Natural killer cell (primary cell): Measurements from ENCODE around the gene CITED4. TPM values are rescaled to one million over a fixed set of nuclear protein-coding genes. Genes with fewer than 3 reads are reported as not detected.

ENCODE experiments used
- ATAC-seq, 3 donors: fragments of 150-1000 bp in 2 of 3; fragments of 200-7000 bp in 1 of 3; cut with Tn5 transposase; 1 replicate in 1 of 3; 2 replicates in 2 of 3; pipeline ENCODE4 v1.10.0; 2021; ENCODE audit warnings: mild to moderate bottlenecking in 2 of 3, moderate library complexity in 2 of 3
- DNase-seq, 2 donors: peaks; one replicate each; pipeline versions ENCODE4 v3.0.0 to v3.0.0-alpha.2; 2013 to 2021; ENCODE audit warnings: mixed read lengths in 1 of 2
- H3K27ac ChIP-seq: one replicate; pipeline ENCODE4 v1.5.1; 2013; ENCODE audit warnings: mild to moderate bottlenecking, low read length
- H3K27me3 ChIP-seq: one replicate; pipeline ENCODE4 v1.6.1; 2013; ENCODE audit warnings: low read length; ENCODE audit not compliant: control insufficient read depth, insufficient read depth
- H3K36me3 ChIP-seq: one replicate; pipeline ENCODE4 v1.6.1; 2013; ENCODE audit warnings: low read length; ENCODE audit not compliant: control insufficient read depth, insufficient read depth
- H3K4me1 ChIP-seq: one replicate; pipeline ENCODE4 v1.6.1; 2013; ENCODE audit warnings: low read length; ENCODE audit not compliant: control insufficient read depth, insufficient read depth
- H3K4me3 ChIP-seq: one replicate; pipeline ENCODE4 v1.5.1; 2013; ENCODE audit warnings: low read length
- H3K9me3 ChIP-seq: one replicate; pipeline ENCODE4 v1.6.1; 2013; ENCODE audit warnings: low read length; ENCODE audit not compliant: control insufficient read depth, insufficient read depth
- H3K27ac Mint-ChIP-seq, 2 donors: one replicate each; pipeline ENCODE4 v1.8.0; 2022; ENCODE audit warnings: mild to moderate bottlenecking in 2 of 2, mixed read lengths in 2 of 2, moderate library complexity in 1 of 2
- H3K27me3 Mint-ChIP-seq, 2 donors: one replicate each; pipeline ENCODE4 v1.8.0; 2022; ENCODE audit warnings: low read depth in 2 of 2, mixed read lengths in 2 of 2
- H3K36me3 Mint-ChIP-seq: one replicate; pipeline ENCODE4 v1.8.0; 2022; ENCODE audit warnings: mixed read lengths
- H3K4me1 Mint-ChIP-seq, 2 donors: one replicate each; pipeline ENCODE4 v1.8.0; 2022; ENCODE audit warnings: mixed read lengths in 2 of 2
- H3K4me3 Mint-ChIP-seq: one replicate; pipeline ENCODE4 v1.8.0; 2022; ENCODE audit warnings: mild to moderate bottlenecking, moderate library complexity, mixed read lengths
- H3K9me3 Mint-ChIP-seq, 2 donors: one replicate each; pipeline ENCODE4 v1.8.0; 2022; ENCODE audit warnings: mixed read lengths in 2 of 2
- WGBS: methylation state at CpG from one replicate; pipeline ENCODE4 v1.1.7; 2013; ENCODE audit warnings: missing lambda C conversion rate; ENCODE audit not compliant: insufficient coverage; 5-methylcytosine and 5-hydroxymethylcytosine counted together
- intact Hi-C: fragments of 100-400 bp; cut with micrococcal nuclease; formaldehyde crosslinking; loops from one replicate; pipeline ENCODE4 v1.14.2; 2022
- total RNA-seq, 4 donors: library from RNA; stranded (reverse); fragments of 120-200 nt in 1 of 4; gene quantifications; one replicate each; pipeline versions ENCODE4 v1.2.3 to v1.2.4, GENCODE V29; 2013 to 2022
- TF ChIP-seq, protein P1 (sequence below): fragments of 200-600 bp; IDR thresholded peaks from one replicate; pipeline ENCODE4 v1.8.0; 2022; ENCODE audit warnings: antibody characterized with exemption

Gene CITED4
- total RNA-seq, 3 donors from 2014 or later (not counting 1 experiment from before 2014, with no cell fraction given): 3.5 to 7.7 (median 4.9) TPM

DNA sequence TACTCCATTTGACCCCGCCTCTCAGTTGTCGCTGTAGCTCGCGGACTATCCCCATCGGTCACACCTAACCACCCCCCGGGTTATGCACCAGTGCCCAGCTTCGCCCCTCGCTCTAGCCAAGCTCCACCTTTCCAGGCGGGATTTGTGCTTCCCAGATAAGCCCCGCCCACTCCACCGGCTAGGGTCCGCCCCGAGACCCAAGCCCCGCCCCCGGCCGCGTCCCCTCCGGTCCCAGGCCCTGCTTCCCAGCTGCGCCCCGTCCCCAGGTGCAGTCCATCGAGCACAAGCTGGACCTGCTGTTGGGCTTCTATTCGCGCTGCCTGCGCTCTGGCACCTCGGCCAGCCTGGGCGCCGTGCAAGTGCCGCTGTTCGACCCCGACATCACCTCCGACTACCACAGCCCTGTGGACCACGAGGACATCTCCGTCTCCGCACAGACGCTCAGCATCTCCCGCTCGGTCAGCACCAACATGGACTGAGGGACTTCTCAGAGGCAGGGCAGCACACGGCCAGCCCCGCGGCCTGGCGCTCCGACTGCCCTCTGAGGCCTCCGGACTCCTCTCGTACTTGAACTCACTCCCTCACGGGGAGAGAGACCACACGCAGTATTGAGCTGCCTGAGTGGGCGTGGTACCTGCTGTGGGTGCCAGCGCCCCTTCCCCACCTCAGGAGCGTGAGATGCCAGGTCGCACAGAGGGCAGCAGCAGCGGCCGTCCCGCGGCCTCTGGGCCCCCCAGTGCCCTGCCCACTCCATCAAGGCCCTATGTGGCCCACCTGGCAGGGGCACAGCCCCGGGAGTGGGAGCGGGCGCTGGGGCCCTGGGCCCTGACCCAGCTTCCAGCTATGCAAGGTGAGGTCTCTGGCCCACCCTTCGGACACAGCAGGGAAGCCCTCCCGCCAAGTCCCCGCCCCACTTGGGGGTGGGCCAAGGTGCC lies 23.9 kb downstream of the CITED4 start:
- peaks cover 11% of the 10 kb centered on the region in 2 donors for H3K4me1 Mint-ChIP-seq
- no peaks in the 10 kb centered on the region for H3K36me3 Mint-ChIP-seq
- no peak overlapping the region for H3K27ac Mint-ChIP-seq
- no peaks in the 10 kb centered on the region for H3K9me3 Mint-ChIP-seq
- Histone ChIP-seq H3K9me3 (no peaks in the 10 kb centered on the region), H3K27me3 (no peaks in the 10 kb centered on the region), H3K27ac (no peak overlapping the region), H3K4me1 (peaks cover 4% of the 10 kb centered on the region), H3K36me3 (no peaks in the 10 kb centered on the region), H3K4me3 (no peak overlapping the region)
- no peak overlapping the region for H3K4me3 Mint-ChIP-seq
- H3K27me3 Mint-ChIP-seq: no peaks in the 10 kb centered on the region
- TF ChIP-seq, protein P1, sequence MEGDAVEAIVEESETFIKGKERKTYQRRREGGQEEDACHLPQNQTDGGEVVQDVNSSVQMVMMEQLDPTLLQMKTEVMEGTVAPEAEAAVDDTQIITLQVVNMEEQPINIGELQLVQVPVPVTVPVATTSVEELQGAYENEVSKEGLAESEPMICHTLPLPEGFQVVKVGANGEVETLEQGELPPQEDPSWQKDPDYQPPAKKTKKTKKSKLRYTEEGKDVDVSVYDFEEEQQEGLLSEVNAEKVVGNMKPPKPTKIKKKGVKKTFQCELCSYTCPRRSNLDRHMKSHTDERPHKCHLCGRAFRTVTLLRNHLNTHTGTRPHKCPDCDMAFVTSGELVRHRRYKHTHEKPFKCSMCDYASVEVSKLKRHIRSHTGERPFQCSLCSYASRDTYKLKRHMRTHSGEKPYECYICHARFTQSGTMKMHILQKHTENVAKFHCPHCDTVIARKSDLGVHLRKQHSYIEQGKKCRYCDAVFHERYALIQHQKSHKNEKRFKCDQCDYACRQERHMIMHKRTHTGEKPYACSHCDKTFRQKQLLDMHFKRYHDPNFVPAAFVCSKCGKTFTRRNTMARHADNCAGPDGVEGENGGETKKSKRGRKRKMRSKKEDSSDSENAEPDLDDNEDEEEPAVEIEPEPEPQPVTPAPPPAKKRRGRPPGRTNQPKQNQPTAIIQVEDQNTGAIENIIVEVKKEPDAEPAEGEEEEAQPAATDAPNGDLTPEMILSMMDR: no peak
- ATAC-seq (no peak), DNase-seq (no peak)
- intact Hi-C loops: no loop called here
- whole genome bisulfite sequencing: 90% methylated on average over 60 of the region's 60 CpGs

DNA sequence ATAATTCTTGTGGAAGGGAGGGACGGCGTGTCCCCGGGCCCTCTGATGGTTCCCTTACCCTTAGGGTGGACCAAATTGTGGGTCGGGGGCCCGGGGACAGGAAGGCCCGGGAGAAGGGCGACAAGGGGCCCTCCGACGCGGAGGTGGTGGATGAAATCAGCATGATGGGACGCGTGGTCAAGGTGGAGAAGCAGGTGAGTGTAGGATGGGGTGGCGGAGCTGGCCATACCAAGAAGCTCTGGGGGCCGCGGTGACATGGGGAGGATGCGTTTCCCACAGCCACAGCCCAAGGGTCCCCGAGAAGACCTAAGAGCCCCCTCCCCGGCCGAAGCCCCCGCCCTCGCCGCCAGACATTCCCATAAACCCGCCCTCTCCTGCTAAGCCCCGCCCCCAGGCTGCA lies 24.6 kb downstream of the CITED4 start:
- H3K4me3 ChIP-seq: no peak overlapping the region
- WGBS: 65% methylated on average over 24 of the region's 24 CpGs
- Mint-ChIP-seq H3K4me3 (no peak overlapping the region), H3K4me1 (peaks cover 11% of the 10 kb centered on the region in 2 donors), H3K27me3 (no peaks in the 10 kb centered on the region), H3K9me3 (no peaks in the 10 kb centered on the region), H3K27ac (no peak overlapping the region), H3K36me3 (no peaks in the 10 kb centered on the region)
- ATAC-seq: no peak
- H3K27ac ChIP-seq: no peak overlapping the region
- peaks cover 4% of the 10 kb centered on the region for H3K4me1 ChIP-seq
- DNase-seq: no peak
- no peaks in the 10 kb centered on the region for H3K36me3 ChIP-seq
- no peaks in the 10 kb centered on the region for H3K9me3 ChIP-seq
- H3K27me3 ChIP-seq: no peaks in the 10 kb centered on the region
- intact Hi-C loops: no loop called here
- TF ChIP-seq, protein P1: no peak

DNA sequence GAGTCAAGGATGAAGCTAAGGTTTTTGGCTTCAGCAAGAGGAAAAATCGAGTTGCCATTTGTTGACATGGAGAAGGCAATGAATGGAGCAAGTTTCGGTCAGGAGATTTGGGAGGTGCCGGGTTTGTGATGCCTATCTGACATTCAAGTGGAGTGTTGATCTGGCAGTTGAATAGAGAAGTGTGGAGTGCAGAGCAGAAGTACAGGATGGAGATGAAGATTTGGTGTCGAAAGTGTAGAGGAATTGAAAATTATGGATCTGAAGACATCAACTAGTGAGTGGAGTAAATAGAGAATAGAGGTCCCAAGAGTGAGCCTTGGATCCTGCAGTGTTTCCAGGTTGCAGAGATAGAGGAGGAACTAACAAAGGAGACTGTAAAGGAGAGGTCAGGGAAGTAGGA lies 25.9 kb downstream of the CITED4 start:
- intact Hi-C loops: no loop called here
- Mint-ChIP-seq H3K27ac (no peak overlapping the region), H3K36me3 (no peaks in the 10 kb centered on the region), H3K9me3 (no peaks in the 10 kb centered on the region), H3K4me1 (peaks cover 10 to 11% of the 10 kb centered on the region in 2 donors), H3K27me3 (no peaks in the 10 kb centered on the region), H3K4me3 (no peak overlapping the region)
- Histone ChIP-seq H3K4me1 (peaks cover 4% of the 10 kb centered on the region), H3K36me3 (no peaks in the 10 kb centered on the region), H3K9me3 (no peaks in the 10 kb centered on the region), H3K27me3 (no peaks in the 10 kb centered on the region), H3K4me3 (no peak overlapping the region), H3K27ac (no peak overlapping the region)
- WGBS: 83% methylated on average over 4 of the region's 4 CpGs
- TF ChIP-seq, protein P1: no peak
- DNase-seq (no peak), ATAC-seq (no peak)
